Stimulated activated CD4-positive, alpha-beta T cell treated with anti-CD3 and anti-CD28 coated beads, TNF-alpha, amount 100 ng/mL, for 24 hours (primary cell): ENCODE data around the gene NMNAT1.
"Not testable (repeated sequence)": the region's sequence is repeated elsewhere in the genome, so short reads cannot be mapped to it uniquely, and the experiment has no call there.

Experiments used
- DNase-seq, 3 experiments: peaks; one replicate each; pipeline ENCODE4 v3.0.0-alpha.2; 2020; ENCODE audit warnings: low read depth in 3 of 3

The NMNAT1 gene

GRCh38 chr1:10019561-10019960, 76.3 kb downstream of the NMNAT1 start:
- no peak for DNase-seq

GRCh38 chr1:10020086-10020485, 76.8 kb downstream of the NMNAT1 start:
- no peak for DNase-seq

GRCh38 chr1:10020678-10021077, 77.4 kb downstream of the NMNAT1 start:
- not testable (repeated sequence) for DNase-seq

GRCh38 chr1:10021992-10022391, 78.7 kb downstream of the NMNAT1 start:
- DNase-seq: not testable (repeated sequence)

- DNase-seq: no peak
Measured at GRCh38 chr1:10022656-10023055, 79.4 kb downstream of the NMNAT1 start.

GRCh38 chr1:10025354-10025753, 82.1 kb downstream of the NMNAT1 start:
- no peak for DNase-seq

- DNase-seq: no peak
Measured at GRCh38 chr1:10027027-10027426, 83.8 kb downstream of the NMNAT1 start.

GRCh38 chr1:10028956-10029500, 85.8 kb downstream of the NMNAT1 start:
- DNase-seq: not testable (repeated sequence)

GRCh38 chr1:10031461-10031860, 88.2 kb downstream of the NMNAT1 start:
- DNase-seq: no peak

- peak; percentile 95 to 98 (median 97) for DNase-seq
Measured at GRCh38 chr1:10032590-10033358, 89.5 kb downstream of the NMNAT1 start, which contains the start of gene UBE4B. TSS of gene UBE4B (plus strand) at chr1:10032958. CDS start at chr1:10033671, 713 bp downstream.

GRCh38 chr1:10033359-10033845, 90.1 kb downstream of the NMNAT1 start:
- DNase-seq: peak in 1 of 3 experiments; percentile 5
